ENCODE results near the gene PCNA. TPM values are rescaled to one million over a fixed set of nuclear protein-coding genes. Genes with fewer than 3 reads are reported as not detected.
A peak's percentile ranks its signal among the peaks of the same experiment; 100 is the strongest.

Gene PCNA
- total and polyA plus RNA-seq, 8 donors: 0.87 to 82.3 (median 65.8) TPM

DNA sequence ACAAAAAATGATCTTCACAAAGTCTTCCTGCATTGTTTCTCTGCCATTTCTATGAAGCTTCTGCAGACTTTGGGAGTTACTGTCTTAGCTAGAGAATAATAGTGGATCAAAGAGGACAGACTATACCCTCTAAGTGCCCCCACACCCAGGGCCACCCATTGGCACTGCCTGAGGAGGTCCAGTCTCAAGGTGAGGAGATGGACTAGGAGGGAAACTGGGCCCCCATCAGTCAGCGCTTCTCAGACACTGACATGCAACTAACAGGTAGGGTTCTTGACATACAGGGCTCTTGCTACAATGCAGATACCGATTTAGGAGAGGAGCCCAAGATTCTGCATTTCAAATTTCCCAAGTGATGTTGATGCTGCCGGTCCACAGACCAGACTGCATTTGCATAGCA is 24.3 kb downstream of the PCNA start:
- TF ChIP-seq CTCF (IDR thresholded peaks at IDR 0.05) (no peak), POLR2AphosphoS5 (IDR thresholded peaks at IDR 0.05) (no peak), POLR2A (IDR thresholded peaks at IDR 0.05) (no peak), EP300 (IDR thresholded peaks at IDR 0.05) (no peak)
- Histone ChIP-seq H3K27me3 (no peaks in the 10 kb centered on the region), H3K4me3 (no peak overlapping the region), H3K4me1 (peaks cover 0 to 2% (median 0%) of the 10 kb centered on the region in 4 donors), H3K27ac (no peak overlapping the region), H3K9me3 (no peaks in the 10 kb centered on the region), H3K36me3 (peaks cover 12 to 59% (median 54%) of the 10 kb centered on the region in 4 donors)
- intact Hi-C loops (cut with DNase I; ENCODE audit: low total_unique reads): loop anchor here (5.0 kb wide), 1 partner anchor 328 kb away; no protein-coding TSS in a partner anchor
- no peak for DNase-seq
- WGBS, 5 donors: 86 to 95% (median 92%) methylated on average over 3 of the region's 3 CpGs

DNA sequence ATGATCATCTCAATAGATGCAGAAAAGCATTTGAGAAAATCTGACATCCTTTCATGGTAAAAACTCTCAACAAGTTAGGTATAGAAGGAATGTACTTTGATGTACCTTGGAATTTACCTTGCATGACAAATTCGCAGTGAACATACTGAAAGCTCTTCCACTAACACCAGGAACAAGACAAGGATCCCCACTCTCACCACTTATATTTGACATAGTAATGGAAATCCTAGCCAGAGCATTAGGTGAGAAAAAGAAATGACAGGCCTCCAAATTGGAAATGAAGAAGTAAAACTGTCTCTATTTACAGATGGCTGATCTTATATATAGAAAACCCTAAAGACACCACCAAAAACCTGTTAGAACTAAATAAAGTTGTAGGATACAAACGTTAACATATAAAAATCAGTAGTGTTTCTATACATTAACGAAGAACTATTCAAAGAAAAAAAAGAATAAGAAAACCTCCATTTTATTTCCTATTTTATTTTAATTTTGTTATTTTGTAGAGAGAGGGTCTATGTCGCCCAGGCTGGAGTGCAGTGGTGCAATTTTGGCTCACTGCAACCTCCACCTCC is 26.9 kb downstream of the PCNA start:
- DNase-seq: no peak
- no peak for TF ChIP-seq POLR2A (IDR thresholded peaks at IDR 0.05)
- no peak for TF ChIP-seq EP300 (IDR thresholded peaks at IDR 0.05)
- TF ChIP-seq POLR2AphosphoS5 (IDR thresholded peaks at IDR 0.05): no peak
- TF ChIP-seq CTCF (IDR thresholded peaks at IDR 0.05): no peak
- H3K4me1 ChIP-seq: no peaks in the 10 kb centered on the region
- no peaks in the 10 kb centered on the region for H3K9me3 ChIP-seq
- H3K4me3 ChIP-seq: no peak overlapping the region
- no peak overlapping the region for H3K27ac ChIP-seq
- intact Hi-C loops (cut with DNase I; ENCODE audit: low total_unique reads): no loop called here
- WGBS, 5 donors: 69 to 93% (median 79%) methylated on average over 4 of the region's 4 CpGs
- no peaks in the 10 kb centered on the region for H3K27me3 ChIP-seq
- peaks cover 3 to 33% (median 29%) of the 10 kb centered on the region in 4 donors for H3K36me3 ChIP-seq

GRCh38 chr20:5091902-5092301 is 27.9 kb downstream of the PCNA start:
- H3K27me3 ChIP-seq: no peaks in the 10 kb centered on the region
- no peaks in the 10 kb centered on the region for H3K9me3 ChIP-seq
- WGBS, 5 donors: 44 to 67% (median 52%) methylated on average over 6 of the region's 6 CpGs
- H3K27ac ChIP-seq: no peak overlapping the region
- peaks cover 3 to 25% (median 21%) of the 10 kb centered on the region in 4 donors for H3K36me3 ChIP-seq
- TF ChIP-seq CTCF (IDR thresholded peaks at IDR 0.05) (no peak), EP300 (IDR thresholded peaks at IDR 0.05) (no peak)
- intact Hi-C loops (cut with DNase I; ENCODE audit: low total_unique reads): no loop called here
- DNase-seq: no peak
- H3K4me1 ChIP-seq: no peaks in the 10 kb centered on the region
- H3K4me3 ChIP-seq: no peak overlapping the region

GRCh38 chr20:5090191-5090590 is 29.6 kb downstream of the PCNA start:
- TF ChIP-seq EP300 (IDR thresholded peaks at IDR 0.05): no peak
- peak in 1 of 3 donors; percentile 46 for TF ChIP-seq POLR2AphosphoS5 (IDR thresholded peaks at IDR 0.05)
- Histone ChIP-seq H3K27me3 (no peaks in the 10 kb centered on the region), H3K36me3 (peaks cover 0 to 9% (median 8%) of the 10 kb centered on the region in 4 donors), H3K27ac (peak overlapping the region in 4 of 5 donors; percentile 29 to 80 (median 60)), H3K9me3 (no peaks in the 10 kb centered on the region), H3K4me3 (no peak overlapping the region), H3K4me1 (peaks cover 0 to 4% (median 0%) of the 10 kb centered on the region in 4 donors)
- DNase-seq: peak in 1 of 2 donors; percentile 49
- 56 to 80% (median 68%) methylated on average over 4 of the region's 4 CpGs for WGBS, 5 donors
- intact Hi-C loops (cut with DNase I; ENCODE audit: low total_unique reads): no loop called here

DNA sequence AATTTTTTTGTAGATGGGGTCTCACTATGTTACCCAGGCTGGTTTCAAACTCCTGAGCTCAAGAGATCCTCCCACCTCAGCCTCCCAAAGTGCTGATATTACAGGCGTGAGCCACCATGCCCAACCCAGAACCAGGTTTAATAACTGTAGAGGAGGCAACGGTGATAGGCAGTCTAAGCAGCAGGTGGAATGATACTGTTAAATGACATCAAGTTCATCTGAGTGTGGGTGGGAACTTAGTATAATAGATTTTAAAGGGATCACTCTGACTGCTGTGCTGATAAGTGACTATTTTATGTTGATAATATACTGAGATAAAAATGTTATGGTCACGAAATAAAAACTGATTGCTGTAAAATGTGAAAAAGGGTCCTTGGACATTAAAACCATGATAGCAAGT is 31.1 kb downstream of the PCNA start:
- no peaks in the 10 kb centered on the region for H3K27me3 ChIP-seq
- TF ChIP-seq POLR2A (IDR thresholded peaks at IDR 0.05): no peak
- TF ChIP-seq CTCF (IDR thresholded peaks at IDR 0.05): no peak
- TF ChIP-seq EP300 (IDR thresholded peaks at IDR 0.05): no peak
- no peak for TF ChIP-seq POLR2AphosphoS5 (IDR thresholded peaks at IDR 0.05)
- WGBS, 5 donors: 39 to 78% (median 67%) methylated on average over 3 of the region's 3 CpGs

More for the DNA sequence above, 31.1 kb downstream of the PCNA start:
- no peak overlapping the region for H3K27ac ChIP-seq
- no peak overlapping the region for H3K4me3 ChIP-seq
- H3K9me3 ChIP-seq: no peaks in the 10 kb centered on the region
- no peak for DNase-seq
- intact Hi-C loops (cut with DNase I; ENCODE audit: low total_unique reads): no loop called here
- H3K4me1 ChIP-seq: peaks cover 0 to 4% (median 0%) of the 10 kb centered on the region in 4 donors
- H3K36me3 ChIP-seq: peaks cover 0 to 9% (median 7%) of the 10 kb centered on the region in 4 donors

All from stomach (tissue), 9 donors.